Ovary (tissue), 9 donors: ENCODE results near the gene XPO1. TPM values are rescaled to one million over a fixed set of nuclear protein-coding genes. Genes with fewer than 3 reads are reported as not detected.

Experiments
- DNase-seq, 5 donors: peaks; one replicate each; pipeline ENCODE4 v3.0.0-alpha.2; 2019 to 2020
- H3K27ac ChIP-seq, 2 donors: fragments of 200-600 bp; one replicate each; pipeline versions ENCODE4 v1.5.1 to v1.8.0; 2019 to 2022
- H3K27me3 ChIP-seq: fragments of 200-600 bp; one replicate; pipeline ENCODE4 v1.8.0; 2022
- H3K36me3 ChIP-seq: fragments of 200-600 bp; sonication (generic); one replicate; pipeline ENCODE4 v1.5.1; 2019
- H3K4me1 ChIP-seq: one replicate; pipeline ENCODE4 v1.8.1; 2013; ENCODE audit warnings: mild to moderate bottlenecking, moderate library complexity; ENCODE audit not compliant: insufficient read depth
- H3K4me3 ChIP-seq: fragments of 200-600 bp; sonication (generic); one replicate; pipeline ENCODE4 v1.5.1; 2017
- H3K9me3 ChIP-seq, 2 donors: fragments of 200-600 bp in 1 of 2; sonication (generic) in 1 of 2; one replicate each; pipeline versions ENCODE4 v1.5.1 to v1.8.1; 2013 to 2019; ENCODE audit warnings: mild to moderate bottlenecking in 1 of 2, moderate library complexity in 1 of 2
- EP300 ChIP-seq: sonication (generic); formaldehyde crosslinking; IDR thresholded peaks from one replicate; pipeline ENCODE4 v1.6.1; 2017; ENCODE audit warnings: antibody characterized with exemption
- POLR2A ChIP-seq: fragments of 450-650 bp; IDR thresholded peaks from one replicate; pipeline ENCODE4 v1.6.1; 2017; ENCODE audit warnings: antibody characterized with exemption, mild to moderate bottlenecking, moderate library complexity
- WGBS, 3 donors: extraction: QIAGEN DNeasy Blood & Tissue Kit in 1 of 3; methylation state at CpG; one replicate each; pipeline versions ENCODE4 v1.1.5 to v1.1.7; 2013 to 2017; 5-methylcytosine and 5-hydroxymethylcytosine counted together
- intact Hi-C, 4 donors: fragments of 100-400 bp; cut with DNase I; formaldehyde crosslinking; loops; one replicate each; pipeline versions ENCODE4 v1.11.0 to v1.15.1; 2022 to 2023
- polyA plus RNA-seq, 2 donors: library from polyadenylated mRNA; stranded (reverse); fragments of 200-250 nt in 1 of 2; fragments of 350-450 nt in 1 of 2; fragmentation: Illumina TruSeq in 1 of 2; extraction: RNeasy Lipid Tissue Mini Kit (QIAGEN cat#74804) in 1 of 2; gene quantifications; one replicate each; pipeline ENCODE4 v1.2.3, GENCODE V29; 2013 to 2014
- total RNA-seq, 7 donors: library from RNA; depleted of rRNA in 2 of 7; stranded (reverse); fragments of >200 nt in 2 of 7; fragmentation: NEBNext Ultra II Directional in 3 of 7; extraction: Animal tissue kit (Norgen Biotek cat#: 25700) in 3 of 7; gene quantifications; one replicate each; pipeline versions ENCODE4 v1.1.0 to v1.2.4, GENCODE V29; 2016 to 2023
- TF ChIP-seq, protein P1 (sequence below), 3 donors: fragments of 450-650 bp in 2 of 3; fragments of 200-600 bp in 1 of 3; IDR thresholded peaks; one replicate each; pipeline versions ENCODE4 v1.5.1 to v1.8.0; 2016 to 2022; ENCODE audit warnings: antibody characterized with exemption in 3 of 3, mild to moderate bottlenecking in 1 of 3
- donor health status: DM: no; HTN: no; CAD: no; lungs with moderate emphysema.
- donor health status: DM: no; HTN: no; CAD: no.
- donor health status: Bipolar disorder and iron deficiency.
- donor health status: DM: yes; HTN: yes; CAD: no.
- donor health status: DM: no; HTN: no; CAD: no.
- donor health status: DM: yes; HTN: yes; CAD: no.

Gene XPO1
- total and polyA plus RNA-seq, 9 donors, result 48.0 to 211 (median 99.4) TPM

DNA sequence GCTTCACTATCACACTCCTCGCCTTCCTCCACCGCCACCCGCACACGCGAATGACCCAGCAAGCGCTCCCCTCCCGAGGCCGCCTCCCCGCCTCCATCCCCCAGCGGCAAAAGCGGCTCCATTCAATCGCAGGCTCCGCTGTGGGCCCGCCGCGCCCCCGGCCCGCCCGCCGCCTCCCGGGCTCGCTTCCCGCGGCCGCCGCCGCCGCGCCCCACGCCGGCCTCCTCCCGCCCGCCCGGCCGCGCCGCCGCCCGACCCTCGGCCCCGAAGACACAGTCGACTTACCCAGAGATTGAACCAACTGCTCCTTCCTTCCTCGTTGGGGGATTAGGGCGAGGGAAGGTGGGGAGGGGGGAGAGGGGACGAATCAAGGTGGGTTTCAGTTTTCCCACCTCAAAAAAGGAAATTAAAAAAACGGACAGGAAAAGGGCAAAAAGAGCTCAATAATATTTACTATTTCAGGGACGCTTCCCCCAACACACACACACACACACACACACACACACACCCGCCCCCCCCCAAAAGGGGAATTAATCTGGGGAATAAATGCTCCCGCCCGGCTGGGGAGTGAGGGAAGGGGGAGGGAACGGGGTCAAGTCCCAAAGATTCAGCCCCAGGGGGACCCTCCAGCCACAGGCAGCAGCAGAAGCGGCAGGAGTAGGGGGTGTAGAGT is 743 bp downstream of the XPO1 start:
- H3K4me1 ChIP-seq, result peaks cover 4% of the 10 kb centered on the region
- H3K27ac ChIP-seq, result peak overlapping the region; percentile 87 to 88
- WGBS, 3 donors, result 0% methylated on average over 36 to 52 of the region's 52 CpGs
- no peaks in the 10 kb centered on the region for H3K36me3 ChIP-seq
- TF ChIP-seq POLR2A (no peak), EP300 (no peak)
- TF ChIP-seq, protein P1, sequence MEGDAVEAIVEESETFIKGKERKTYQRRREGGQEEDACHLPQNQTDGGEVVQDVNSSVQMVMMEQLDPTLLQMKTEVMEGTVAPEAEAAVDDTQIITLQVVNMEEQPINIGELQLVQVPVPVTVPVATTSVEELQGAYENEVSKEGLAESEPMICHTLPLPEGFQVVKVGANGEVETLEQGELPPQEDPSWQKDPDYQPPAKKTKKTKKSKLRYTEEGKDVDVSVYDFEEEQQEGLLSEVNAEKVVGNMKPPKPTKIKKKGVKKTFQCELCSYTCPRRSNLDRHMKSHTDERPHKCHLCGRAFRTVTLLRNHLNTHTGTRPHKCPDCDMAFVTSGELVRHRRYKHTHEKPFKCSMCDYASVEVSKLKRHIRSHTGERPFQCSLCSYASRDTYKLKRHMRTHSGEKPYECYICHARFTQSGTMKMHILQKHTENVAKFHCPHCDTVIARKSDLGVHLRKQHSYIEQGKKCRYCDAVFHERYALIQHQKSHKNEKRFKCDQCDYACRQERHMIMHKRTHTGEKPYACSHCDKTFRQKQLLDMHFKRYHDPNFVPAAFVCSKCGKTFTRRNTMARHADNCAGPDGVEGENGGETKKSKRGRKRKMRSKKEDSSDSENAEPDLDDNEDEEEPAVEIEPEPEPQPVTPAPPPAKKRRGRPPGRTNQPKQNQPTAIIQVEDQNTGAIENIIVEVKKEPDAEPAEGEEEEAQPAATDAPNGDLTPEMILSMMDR (IDR thresholded peaks at IDR 0.05), result no peak
- H3K4me3 ChIP-seq, result peak overlapping the region; percentile 82
- H3K27me3 ChIP-seq, result no peaks in the 10 kb centered on the region
- intact Hi-C loops, result loop anchor here in 3 of 4 donors (5.0 to 10.0 kb wide), 4 partner anchors 63 to 347 kb away; partner anchors contain the start of genes USP34 (in 3 of the 3) and CCT4 (in 1 of the 3)
- DNase-seq, result peak in 4 of 5 donors; percentile 49 to 73 (median 63)
- H3K9me3 ChIP-seq, result no peaks in the 10 kb centered on the region

DNA sequence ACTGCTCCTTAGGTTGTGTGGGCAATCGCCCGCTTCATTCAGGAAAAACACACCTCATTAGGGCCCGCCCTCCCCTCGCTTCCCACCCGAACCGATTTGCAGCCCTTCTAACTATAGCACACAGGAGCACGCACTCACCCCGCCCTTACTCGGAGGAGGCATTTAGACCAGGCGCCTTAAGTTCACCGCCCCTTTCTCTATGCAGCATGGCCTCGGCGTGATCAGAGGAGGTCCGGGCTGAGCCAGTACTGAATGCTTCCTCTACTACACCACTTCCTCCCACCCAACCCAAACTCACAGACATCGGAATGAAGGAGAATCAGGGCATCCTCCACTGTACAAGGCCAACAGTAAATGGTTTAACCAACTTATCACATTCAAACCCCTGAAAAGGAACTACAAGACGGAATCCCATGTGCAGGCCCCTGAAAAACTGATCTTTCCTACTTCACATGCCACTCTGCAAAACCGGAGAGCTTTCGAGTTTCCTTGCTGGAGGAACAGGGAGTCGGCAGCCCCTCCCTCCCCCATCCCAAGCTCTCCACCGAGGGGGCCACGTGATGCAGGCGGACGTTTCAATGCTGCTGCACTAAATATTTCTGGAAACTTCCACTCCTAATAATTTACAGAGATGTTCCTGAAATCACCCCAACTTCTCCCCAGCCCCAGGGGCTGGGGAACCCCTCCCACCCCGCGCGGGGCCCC is 1.4 kb downstream of the XPO1 start:
- peaks cover 4% of the 10 kb centered on the region for H3K4me1 ChIP-seq
- intact Hi-C loops, result loop anchor here in 3 of 4 donors (5.0 to 10.0 kb wide), 4 partner anchors 62 to 348 kb away; partner anchors contain the start of genes USP34 (in 3 of the 3) and CCT4 (in 1 of the 3)
- DNase-seq, result peak; percentile 79 to 81 (median 79)
- TF ChIP-seq POLR2A, result peak; percentile 26
- TF ChIP-seq EP300, result no peak
- no peaks in the 10 kb centered on the region for H3K27me3 ChIP-seq
- H3K36me3 ChIP-seq, result no peaks in the 10 kb centered on the region
- peak overlapping the region; percentile 87 to 88 for H3K27ac ChIP-seq
- WGBS, 3 donors, result 0 to 1% (median 1%) methylated on average over 26 of the region's 26 CpGs
- H3K9me3 ChIP-seq, result no peaks in the 10 kb centered on the region
- H3K4me3 ChIP-seq, result peak overlapping the region; percentile 82

DNA sequence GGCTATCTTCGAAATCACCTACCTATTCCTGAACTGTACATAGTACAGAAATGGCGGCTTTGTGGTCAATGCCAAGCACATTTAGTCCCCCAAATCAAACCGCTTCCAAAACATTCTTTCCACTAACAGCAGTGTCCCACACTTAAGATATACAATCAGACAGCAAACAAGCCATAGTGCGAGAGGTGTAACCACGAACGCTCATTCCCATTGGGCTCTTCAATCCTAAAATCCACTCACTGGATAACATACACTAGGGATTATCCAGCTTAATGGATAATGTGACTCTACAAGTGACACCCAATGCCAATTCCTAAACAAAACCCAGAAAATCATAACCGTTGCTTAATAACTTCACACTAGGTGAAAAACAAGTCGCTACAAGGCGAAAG is 2.0 kb downstream of the XPO1 start:
- WGBS, 3 donors, result 1% methylated on average over 9 of the region's 9 CpGs
- intact Hi-C loops, result loop anchor here in 3 of 4 donors (5.0 to 10.0 kb wide), 4 partner anchors 61 to 349 kb away; partner anchors contain the start of genes USP34 (in 3 of the 3) and CCT4 (in 1 of the 3)
- Histone ChIP-seq H3K9me3 (no peaks in the 10 kb centered on the region), H3K36me3 (no peaks in the 10 kb centered on the region), H3K27me3 (no peaks in the 10 kb centered on the region), H3K4me1 (peaks cover 4% of the 10 kb centered on the region), H3K4me3 (peak overlapping the region; percentile 82), H3K27ac (peak overlapping the region; percentile 87 to 88)
- no peak for DNase-seq
- TF ChIP-seq, protein P1 (IDR thresholded peaks at IDR 0.05), result peak in 1 of 3 donors; percentile 21
- TF ChIP-seq POLR2A, result no peak

DNA sequence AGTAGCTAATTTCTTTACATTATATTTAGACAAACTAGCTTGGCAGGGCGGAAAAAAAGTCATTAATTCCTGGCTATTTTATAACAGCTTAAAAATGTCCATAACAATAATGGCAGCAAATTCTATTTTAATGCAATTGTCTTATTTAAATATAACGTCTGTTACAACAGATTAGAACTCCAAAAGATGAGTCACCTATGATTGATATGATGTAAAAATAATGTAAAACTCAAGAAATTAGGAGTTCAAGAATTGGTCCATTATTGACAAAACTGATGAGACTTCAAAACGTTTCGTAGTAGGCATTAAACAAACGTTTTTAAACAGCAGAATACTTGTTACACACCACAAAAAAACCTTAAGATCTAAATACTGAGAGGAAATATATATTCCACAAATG is 2.7 kb downstream of the XPO1 start:
- peak overlapping the region in 1 of 2 donors; percentile 88 for H3K27ac ChIP-seq
- WGBS, 3 donors, result 10 to 15% (median 14%) methylated on average over 5 of the region's 5 CpGs
- TF ChIP-seq EP300, result no peak
- TF ChIP-seq POLR2A, result no peak
- TF ChIP-seq, protein P1 (IDR thresholded peaks at IDR 0.05), result no peak
- H3K4me3 ChIP-seq, result peak overlapping the region; percentile 82
- DNase-seq, result no peak
- H3K27me3 ChIP-seq, result no peaks in the 10 kb centered on the region
- intact Hi-C loops, result loop anchor here in 3 of 4 donors (2.0 to 10.0 kb wide), 5 partner anchors 61 to 349 kb away; partner anchors contain the start of genes USP34 (in 3 of the 3) and CCT4 (in 1 of the 3)
- H3K36me3 ChIP-seq, result no peaks in the 10 kb centered on the region
- H3K9me3 ChIP-seq, result no peaks in the 10 kb centered on the region
- H3K4me1 ChIP-seq, result peaks cover 5% of the 10 kb centered on the region
